Activated CD4-positive, alpha-beta T cell treated with anti-CD3 and anti-CD28 coated beads, Interleukin-2, Interleukin-4, amounts not matched to agents 100 ng/mL and 50 ng/mL, durations not matched to agents 16 hours and 8 hours (primary cell): ENCODE results near the gene FGFR4.
"Not testable (repeated sequence)": the region's sequence is repeated elsewhere in the genome, so short reads cannot be mapped to it uniquely, and the experiment has no call there.

ENCODE experiments used
- DNase-seq: peaks from one replicate; pipeline ENCODE4 v3.0.0-alpha.2; 2020; ENCODE audit warnings: low spot score

FGFR4 gene

GRCh38 chr5:177086654-177087397, at the start of gene FGFR4:
TSS of gene FGFR4 (plus strand) at chr5:177086915. CDS start at chr5:177089603, 2,688 bp downstream.
- peak; percentile 53 for DNase-seq

DNA sequence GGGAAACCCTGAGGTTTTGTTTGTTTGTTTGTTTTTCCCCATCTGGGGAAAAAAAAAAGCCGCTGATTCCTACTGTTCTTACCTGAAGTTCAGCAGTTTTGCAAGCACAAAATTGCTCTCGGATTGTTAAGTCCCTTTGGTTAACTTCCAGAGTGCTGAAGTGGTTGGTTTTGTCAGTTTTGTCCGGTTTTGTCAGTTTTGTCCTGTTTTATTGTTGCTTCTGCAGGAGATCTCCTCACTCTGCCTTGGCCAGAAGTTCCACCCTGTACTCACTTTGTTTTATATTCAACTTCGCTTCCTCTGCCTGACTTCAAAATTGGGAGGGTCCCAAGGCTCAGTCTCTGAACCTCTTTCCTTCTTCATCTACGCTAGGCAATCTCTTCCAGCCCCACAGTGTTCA, 49.8 kb upstream of the FGFR4 start:
- DNase-seq, result no peak

DNA sequence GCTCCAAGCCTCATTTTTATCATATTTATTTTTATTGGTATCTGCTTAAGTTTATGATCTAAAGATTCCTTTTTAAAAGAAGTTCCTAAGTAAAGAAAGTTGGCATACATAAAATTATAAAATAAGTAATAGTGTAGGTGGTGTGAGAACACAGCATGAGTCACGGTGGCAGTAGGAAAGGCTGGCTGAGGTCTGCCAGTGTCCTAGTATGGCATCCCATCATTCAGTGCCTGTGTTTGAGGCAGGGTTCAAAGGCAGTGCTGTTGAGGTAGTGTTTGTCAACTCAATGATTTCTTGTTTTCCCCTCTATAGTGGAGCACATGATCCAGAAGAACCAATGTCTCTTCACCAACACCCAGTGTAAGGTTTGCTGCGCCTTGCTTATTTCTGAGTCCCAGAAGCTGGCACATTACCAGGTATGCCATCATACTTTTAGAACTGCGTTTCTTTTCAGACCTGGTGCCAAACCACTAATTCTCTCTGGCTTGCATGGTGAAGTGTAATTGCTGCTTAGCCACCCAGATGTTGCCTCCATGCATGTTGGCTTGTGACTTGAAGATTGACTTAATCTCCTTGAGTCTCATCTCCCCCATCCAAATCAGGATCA, 45.8 kb upstream of the FGFR4 start:
- no peak for DNase-seq

GRCh38 chr5:177041936-177042335, 44.8 kb upstream of the FGFR4 start:
- DNase-seq, result no peak

DNA sequence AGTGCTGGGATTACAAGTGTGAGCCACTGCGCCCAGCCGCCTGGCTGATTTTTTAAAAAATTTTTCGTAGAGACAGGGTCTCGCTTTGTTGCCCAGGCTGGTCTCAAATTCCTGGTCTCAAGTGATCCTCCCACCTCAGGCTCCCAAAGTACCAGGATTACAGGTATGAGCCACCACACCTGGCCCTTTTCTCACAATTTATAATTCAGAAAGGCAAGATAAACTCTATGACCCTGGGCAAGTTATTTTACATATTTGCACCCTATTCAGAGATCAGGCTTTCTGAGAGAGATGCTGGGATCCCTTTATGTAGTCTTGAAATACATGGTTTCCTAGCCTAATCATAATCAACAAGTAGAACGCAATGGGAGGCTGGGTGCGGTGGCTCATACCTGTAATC, 43.6 kb upstream of the FGFR4 start:
- DNase-seq, result no peak

- no peak for DNase-seq
Measured at GRCh38 chr5:177043958-177044357, 42.8 kb upstream of the FGFR4 start.

- DNase-seq, result no peak
Measured at GRCh38 chr5:177044641-177045040, 42.1 kb upstream of the FGFR4 start.

DNA sequence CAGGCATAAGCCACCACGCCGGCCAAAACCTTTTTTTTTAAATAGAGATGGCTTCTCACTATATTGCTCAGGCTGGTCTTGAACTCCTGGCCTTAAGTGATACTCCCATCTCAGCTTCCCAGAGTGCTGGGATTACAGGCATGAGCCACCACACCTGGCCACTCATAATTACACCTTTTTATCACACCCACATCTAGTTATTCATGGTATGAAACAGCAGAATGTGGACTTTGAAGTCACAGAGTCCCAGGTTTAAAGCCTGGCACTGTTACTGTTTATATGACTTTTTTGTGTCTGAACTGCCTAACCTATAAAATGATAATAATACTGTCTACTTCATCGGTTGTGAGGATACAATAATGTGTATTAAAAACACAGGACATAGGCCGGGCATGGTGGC, 41.1 kb upstream of the FGFR4 start:
- no peak for DNase-seq

- not testable (repeated sequence) for DNase-seq
Measured at GRCh38 chr5:177048531-177048930, 38.2 kb upstream of the FGFR4 start.

- DNase-seq, result no peak
Measured at GRCh38 chr5:177049285-177049684, 37.4 kb upstream of the FGFR4 start.

DNA sequence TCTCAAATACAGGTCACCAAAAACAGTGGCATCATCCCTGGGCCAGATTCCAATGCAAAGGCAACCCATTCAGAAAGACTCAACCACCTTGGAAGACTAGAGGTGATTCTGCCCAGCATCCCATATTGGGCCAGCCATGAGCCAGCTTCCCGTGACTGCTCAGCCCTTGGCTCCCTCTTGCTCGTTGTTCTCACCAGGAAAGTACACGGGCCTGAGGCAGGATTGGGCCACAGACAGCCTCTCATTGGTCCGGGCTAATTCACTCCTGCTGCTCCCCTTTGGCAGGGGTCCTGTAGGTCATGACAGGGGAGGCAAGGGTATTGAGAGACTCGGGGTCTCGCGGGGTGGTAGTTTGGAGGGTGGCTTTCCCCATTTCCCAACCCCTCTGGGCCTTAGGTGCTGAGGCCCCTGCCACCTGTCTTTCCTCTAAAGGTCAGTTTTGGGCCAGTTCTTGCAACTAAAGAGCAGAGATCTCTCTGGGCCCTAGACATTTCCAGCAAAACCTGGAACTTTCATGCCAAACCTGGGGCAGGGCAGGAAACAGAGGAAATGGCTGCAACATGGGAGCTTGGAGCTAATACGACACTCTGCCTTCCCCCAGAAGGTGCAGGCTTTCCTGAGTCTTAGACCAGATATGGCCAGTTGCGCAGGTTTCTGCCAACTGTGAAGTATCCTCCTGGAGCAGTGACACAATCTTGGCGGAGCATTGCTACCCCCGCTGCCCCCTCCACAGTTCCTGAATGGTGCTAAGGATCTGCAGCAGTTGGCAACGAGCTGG, 22.0 kb upstream of the FGFR4 start:
- DNase-seq, result no peak

- no peak for DNase-seq
Measured at GRCh38 chr5:177065491-177065890, 21.2 kb upstream of the FGFR4 start.

GRCh38 chr5:177066224-177066623, 20.5 kb upstream of the FGFR4 start:
- DNase-seq, result no peak

DNA sequence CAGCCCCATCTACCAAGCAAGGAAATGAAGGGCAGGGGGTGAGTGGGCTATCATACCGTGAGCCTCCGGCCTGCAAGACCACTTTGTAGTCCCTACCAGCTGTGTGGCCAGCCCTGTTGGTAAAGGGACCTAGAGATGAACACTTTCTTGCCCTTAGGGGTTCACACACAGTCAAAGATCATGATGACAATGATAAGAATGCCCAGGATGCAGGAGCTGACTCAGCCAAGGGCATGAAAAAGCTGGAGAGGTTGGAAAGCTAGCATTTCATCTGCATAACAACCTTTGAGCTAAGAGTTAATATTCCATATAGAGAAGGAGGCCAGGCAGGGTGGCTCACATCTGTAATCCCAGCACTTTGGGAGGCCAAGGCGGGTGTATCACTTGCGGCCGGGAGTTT, 19.2 kb upstream of the FGFR4 start:
- no peak for DNase-seq

- DNase-seq, result no peak
Measured at GRCh38 chr5:177070536-177071191, 16.1 kb upstream of the FGFR4 start.

- peak; percentile 80 for DNase-seq
Measured at GRCh38 chr5:177071666-177072385, 14.9 kb upstream of the FGFR4 start.

- no peak for DNase-seq
Measured at GRCh38 chr5:177077335-177077734, 9.4 kb upstream of the FGFR4 start.

- no peak for DNase-seq
Measured at GRCh38 chr5:177079606-177080005, 7.1 kb upstream of the FGFR4 start.

DNA sequence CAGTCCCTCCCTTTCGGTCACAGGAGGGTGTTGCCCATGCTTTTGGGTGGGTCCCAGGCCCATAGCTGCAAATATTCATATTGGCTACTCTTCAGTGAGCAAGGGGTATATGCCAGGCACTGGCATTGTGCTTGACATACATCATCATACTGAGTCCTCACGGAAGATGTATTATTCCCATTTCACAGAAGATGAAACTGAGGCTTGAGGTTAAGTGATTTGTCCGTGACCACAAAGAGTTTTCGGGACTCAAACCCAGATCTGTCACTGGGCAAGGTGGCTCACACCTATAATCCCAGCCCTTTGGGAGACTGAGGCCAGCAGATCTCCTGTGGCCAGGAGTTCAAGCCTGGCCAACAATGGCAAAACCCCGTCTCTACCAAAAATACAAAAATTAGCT, 6.5 kb upstream of the FGFR4 start:
- DNase-seq, result no peak

GRCh38 chr5:177081859-177082258, 4.9 kb upstream of the FGFR4 start:
- DNase-seq, result no peak

DNA sequence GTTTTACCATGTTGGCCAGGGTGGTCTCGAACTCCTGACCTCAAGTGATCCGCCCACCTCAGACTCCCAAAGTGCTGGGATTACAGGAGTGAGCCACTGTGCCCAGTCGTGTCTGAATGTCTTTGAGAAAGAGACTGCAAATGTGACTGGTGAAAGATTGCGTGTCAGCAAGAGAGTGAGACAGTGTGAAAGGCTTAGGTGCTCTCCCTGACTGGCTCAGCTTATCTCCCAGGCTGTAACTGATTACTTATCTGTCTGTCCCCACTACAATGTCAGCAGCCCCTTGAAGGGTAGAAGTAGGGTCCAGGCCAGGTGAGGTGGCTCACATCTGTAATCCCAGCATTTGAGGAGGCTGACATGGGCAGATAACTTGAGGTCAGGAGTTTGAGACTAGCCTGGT, 3.4 kb upstream of the FGFR4 start:
- DNase-seq, result no peak

DNA sequence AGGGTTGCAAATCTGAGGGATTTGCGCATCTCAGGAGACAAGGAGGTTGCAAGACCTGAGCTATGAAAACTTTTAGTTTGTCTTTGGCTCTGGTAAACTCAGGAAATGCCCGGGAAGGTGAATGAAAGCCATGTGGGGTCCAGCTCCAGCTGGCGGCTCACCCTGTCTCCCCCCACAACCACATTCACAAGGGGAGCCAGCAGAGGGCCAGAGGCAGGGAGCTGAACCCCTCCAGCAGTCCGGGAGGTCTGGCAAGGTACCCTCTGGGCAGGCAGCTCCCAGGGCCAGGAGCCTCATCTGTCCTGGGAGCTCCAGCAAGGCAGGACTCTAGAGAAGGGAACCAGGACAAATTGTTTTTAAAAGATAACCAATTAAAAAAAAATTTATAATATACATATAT, 2.5 kb upstream of the FGFR4 start:
- no peak for DNase-seq
